Stimulated activated CD8-positive, alpha-beta memory T cell treated with anti-CD3 and anti-CD28 coated beads, Interleukin-4, amount 100 ng/mL, for 4 hours (primary cell): ENCODE data around the gene DRICH1.
"Not testable (repeated sequence)": the region's sequence is repeated elsewhere in the genome, so short reads cannot be mapped to it uniquely, and the experiment has no call there.

Experiments
- DNase-seq, 2 donors: peaks; one replicate each; pipeline ENCODE4 v3.0.0-alpha.2; 2020; ENCODE audit warnings: low read depth in 2 of 2, low spot score in 1 of 2

DRICH1 gene

GRCh38 chr22:23569716-23570115 is 62.4 kb downstream of the DRICH1 start:
- no peak for DNase-seq

DNA sequence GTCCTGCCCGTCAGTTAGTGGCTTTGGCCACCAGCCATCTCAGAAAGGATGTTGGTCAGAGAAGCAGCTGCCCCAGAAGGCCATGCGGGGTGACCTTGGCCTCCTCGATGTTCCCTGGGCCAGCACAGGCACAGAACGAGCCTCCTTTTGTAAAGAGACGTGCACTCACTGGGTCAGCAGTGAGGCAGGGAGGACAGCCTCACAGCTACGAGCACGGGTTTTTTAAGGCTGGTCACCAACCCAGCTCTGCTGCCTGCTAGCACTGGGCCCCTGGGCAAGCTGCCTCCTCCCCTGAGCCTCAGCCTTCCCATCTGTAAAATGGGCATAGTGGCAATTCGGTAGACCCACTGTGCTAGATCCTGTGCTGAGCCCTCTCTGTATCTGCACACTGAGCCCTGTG is 62.8 kb downstream of the DRICH1 start:
- DNase-seq = no peak

DNA sequence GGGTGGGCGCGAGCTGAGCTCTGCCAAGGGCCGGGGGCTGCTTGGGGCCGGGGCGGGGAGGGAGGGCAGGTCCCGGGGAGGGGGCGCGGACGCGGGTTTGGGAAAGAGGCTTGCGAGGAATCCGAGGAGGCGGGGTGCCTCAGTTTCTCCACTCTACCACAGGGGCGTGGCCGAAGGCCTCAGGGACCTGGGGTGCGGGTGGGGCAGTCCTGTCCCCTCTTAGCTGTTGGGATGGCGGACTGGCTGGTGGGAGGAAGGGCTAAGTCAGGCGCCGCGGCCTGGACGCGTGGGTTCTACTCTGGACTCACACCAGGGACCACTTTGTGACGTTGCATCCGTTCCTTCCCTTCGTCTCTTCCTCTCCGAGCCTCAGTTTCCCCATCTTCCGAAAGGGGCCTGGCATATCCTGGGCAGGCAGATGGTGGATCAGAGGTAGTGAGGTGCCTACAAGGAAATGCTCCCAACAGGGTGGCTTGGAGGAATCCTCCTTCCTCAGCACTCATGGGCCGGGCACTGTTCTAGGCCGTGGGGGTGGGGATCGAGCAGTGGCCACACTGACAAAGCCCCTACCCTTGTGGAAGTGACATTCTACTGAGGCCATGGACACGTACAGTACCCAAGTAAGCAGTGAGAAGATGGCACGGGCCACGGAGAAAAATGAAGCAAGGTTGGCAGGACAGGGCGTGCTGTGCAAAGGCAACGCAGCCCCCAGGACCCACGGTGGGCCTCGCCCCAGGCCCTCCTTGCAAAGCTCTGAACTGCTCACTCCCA is 65.2 kb downstream of the DRICH1 start:
- no peak for DNase-seq

- DNase-seq = no peak
Observed at GRCh38 chr22:23565915-23566704, 66.0 kb downstream of the DRICH1 start.

GRCh38 chr22:23565305-23565914 is 66.7 kb downstream of the DRICH1 start:
- no peak for DNase-seq

GRCh38 chr22:23564276-23564675 is 67.8 kb downstream of the DRICH1 start:
- DNase-seq = no peak

DNA sequence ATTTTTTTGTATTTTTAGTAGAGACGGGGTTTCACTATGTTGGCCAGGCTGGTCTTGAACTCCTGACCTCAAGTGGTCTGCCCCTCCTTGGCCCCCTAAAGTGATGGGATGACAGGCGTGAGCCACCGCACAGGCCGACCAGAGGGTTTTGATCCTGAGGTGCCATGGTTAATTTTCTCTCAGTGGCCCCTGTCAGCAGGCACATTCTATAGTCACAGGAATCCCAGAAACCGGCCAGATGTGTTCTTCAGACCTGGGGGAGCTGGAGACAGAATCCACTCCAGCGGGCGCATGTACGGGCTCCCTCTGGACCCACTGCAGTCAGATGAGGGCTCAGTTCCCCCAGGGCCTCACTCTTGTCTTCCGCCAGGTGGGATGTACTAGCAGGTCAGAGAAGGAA is 69.0 kb downstream of the DRICH1 start:
- DNase-seq = no peak

- DNase-seq = no peak
Observed at GRCh38 chr22:23562186-23562585, 69.9 kb downstream of the DRICH1 start.

DNA sequence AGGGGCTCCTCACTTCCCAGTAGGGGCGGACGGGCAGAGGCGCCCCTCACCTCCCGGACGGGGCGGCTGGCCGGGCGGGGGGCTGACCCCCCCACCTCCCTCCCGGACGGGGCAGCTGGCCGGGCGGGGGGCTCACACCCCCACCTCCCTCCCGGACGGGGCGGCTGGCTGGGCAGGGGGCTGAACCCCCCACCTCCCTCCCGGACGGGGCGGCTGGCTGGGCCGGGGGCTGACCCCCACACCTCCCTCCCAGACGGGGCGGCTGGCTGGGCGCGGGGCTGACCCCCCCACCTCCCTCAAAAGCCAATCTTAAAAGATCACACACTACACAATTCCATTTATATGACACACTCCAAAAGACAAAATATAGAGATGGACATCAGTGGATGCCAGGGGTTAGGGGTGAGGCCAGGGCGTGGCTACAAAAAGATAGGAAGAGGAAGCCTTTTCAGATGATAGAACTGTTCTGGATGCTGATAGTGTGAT is 71.1 kb downstream of the DRICH1 start:
- DNase-seq = not testable (repeated sequence)

GRCh38 chr22:23560215-23560614 is 71.9 kb downstream of the DRICH1 start:
- DNase-seq = not testable (repeated sequence)
